Measurements from ENCODE around the gene ZNF337.

DNA sequence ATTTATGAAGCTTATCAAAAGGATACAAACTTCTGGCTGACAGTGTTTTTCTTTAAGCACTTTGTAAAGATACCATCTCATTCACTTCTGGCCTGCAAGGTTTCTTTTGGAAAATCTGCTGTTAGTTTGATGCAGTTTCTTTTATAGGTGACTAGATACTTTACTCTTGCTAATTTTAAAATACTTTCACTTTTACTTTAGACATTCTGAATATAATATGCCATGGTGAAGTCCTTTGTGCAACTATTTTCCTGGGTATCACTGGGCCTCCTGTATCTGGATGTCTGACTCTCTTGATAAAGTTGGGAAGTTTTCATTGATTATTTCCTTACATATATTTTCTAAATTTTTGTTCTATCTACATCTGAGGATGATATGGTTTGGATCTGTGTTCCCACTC lies 29.0 kb upstream of the ZNF337 start:
- TF ChIP-seq, protein P1, sequence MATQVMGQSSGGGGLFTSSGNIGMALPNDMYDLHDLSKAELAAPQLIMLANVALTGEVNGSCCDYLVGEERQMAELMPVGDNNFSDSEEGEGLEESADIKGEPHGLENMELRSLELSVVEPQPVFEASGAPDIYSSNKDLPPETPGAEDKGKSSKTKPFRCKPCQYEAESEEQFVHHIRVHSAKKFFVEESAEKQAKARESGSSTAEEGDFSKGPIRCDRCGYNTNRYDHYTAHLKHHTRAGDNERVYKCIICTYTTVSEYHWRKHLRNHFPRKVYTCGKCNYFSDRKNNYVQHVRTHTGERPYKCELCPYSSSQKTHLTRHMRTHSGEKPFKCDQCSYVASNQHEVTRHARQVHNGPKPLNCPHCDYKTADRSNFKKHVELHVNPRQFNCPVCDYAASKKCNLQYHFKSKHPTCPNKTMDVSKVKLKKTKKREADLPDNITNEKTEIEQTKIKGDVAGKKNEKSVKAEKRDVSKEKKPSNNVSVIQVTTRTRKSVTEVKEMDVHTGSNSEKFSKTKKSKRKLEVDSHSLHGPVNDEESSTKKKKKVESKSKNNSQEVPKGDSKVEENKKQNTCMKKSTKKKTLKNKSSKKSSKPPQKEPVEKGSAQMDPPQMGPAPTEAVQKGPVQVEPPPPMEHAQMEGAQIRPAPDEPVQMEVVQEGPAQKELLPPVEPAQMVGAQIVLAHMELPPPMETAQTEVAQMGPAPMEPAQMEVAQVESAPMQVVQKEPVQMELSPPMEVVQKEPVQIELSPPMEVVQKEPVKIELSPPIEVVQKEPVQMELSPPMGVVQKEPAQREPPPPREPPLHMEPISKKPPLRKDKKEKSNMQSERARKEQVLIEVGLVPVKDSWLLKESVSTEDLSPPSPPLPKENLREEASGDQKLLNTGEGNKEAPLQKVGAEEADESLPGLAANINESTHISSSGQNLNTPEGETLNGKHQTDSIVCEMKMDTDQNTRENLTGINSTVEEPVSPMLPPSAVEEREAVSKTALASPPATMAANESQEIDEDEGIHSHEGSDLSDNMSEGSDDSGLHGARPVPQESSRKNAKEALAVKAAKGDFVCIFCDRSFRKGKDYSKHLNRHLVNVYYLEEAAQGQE (IDR thresholded peaks at IDR 0.05) = no peak
- TF ChIP-seq, protein P2, sequence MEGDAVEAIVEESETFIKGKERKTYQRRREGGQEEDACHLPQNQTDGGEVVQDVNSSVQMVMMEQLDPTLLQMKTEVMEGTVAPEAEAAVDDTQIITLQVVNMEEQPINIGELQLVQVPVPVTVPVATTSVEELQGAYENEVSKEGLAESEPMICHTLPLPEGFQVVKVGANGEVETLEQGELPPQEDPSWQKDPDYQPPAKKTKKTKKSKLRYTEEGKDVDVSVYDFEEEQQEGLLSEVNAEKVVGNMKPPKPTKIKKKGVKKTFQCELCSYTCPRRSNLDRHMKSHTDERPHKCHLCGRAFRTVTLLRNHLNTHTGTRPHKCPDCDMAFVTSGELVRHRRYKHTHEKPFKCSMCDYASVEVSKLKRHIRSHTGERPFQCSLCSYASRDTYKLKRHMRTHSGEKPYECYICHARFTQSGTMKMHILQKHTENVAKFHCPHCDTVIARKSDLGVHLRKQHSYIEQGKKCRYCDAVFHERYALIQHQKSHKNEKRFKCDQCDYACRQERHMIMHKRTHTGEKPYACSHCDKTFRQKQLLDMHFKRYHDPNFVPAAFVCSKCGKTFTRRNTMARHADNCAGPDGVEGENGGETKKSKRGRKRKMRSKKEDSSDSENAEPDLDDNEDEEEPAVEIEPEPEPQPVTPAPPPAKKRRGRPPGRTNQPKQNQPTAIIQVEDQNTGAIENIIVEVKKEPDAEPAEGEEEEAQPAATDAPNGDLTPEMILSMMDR (IDR thresholded peaks at IDR 0.05; ENCODE audit: low read depth, low read length, missing input control) = no peak
- TF ChIP-seq MAX (IDR thresholded peaks at IDR 0.05) (no peak), JUND (IDR thresholded peaks at IDR 0.05) (no peak), FOXA1 (IDR thresholded peaks at IDR 0.05) (no peak), FOXA2 (IDR thresholded peaks at IDR 0.05) (no peak), EGR1 (IDR thresholded peaks at IDR 0.05; ENCODE audit: low read depth in 2 of 2) (no peak), GABPA (IDR thresholded peaks at IDR 0.05 in 1 of 2, conservative IDR thresholded peaks at IDR 0.05 in 1 of 2) (no peak), RAD21 (IDR thresholded peaks at IDR 0.05) (no peak), SP1 (IDR thresholded peaks at IDR 0.05) (no peak)
- TF ChIP-seq, protein P3, sequence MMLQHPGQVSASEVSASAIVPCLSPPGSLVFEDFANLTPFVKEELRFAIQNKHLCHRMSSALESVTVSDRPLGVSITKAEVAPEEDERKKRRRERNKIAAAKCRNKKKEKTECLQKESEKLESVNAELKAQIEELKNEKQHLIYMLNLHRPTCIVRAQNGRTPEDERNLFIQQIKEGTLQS (IDR thresholded peaks at IDR 0.05) = no peak
